Measurements from ENCODE around the gene FGF1.
"Not testable (repeated sequence)": the region's sequence is repeated elsewhere in the genome, so short reads cannot be mapped to it uniquely, and the experiment has no call there.

Gene FGF1

DNA sequence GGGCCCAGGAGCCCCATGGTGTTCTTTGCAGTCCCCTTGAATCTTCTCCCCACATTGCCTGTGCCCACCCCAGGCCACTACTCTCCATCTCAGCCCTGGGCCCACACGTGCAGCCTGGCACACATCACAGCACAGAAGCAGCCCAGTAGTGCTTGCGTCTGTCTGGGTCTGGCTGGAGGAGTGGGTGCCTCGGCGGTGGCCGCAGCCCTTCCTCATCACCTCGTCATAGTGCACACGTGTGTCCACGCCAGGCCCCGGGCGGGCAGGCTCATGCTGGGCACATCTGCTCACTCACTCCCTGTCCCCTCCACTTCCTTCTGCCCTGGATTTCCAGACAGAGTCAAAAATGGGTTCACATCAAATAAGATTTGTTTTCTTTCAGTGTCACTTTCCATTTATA is 33.3 kb downstream of the FGF1 start:
- Histone ChIP-seq H3K4me2 (ENCODE audit: low read depth, low read length, poor library complexity, severe bottlenecking) (no peak overlapping the region), H3K4me3 (ENCODE audit: low read length, poor library complexity, severe bottlenecking) (no peak overlapping the region), H4K20me1 (ENCODE audit: insufficient read depth, low read length, poor library complexity, severe bottlenecking) (no peaks in the 10 kb centered on the region), H3F3A (ENCODE audit: low read depth) (no peaks in the 10 kb centered on the region), H3K4me1 (ENCODE audit: insufficient read depth, low read length, poor library complexity, severe bottlenecking) (no peaks in the 10 kb centered on the region), H3K9me2 (replicated peaks; ENCODE audit: low read depth, low read length) (no peaks in the 10 kb centered on the region), H3K27me3 (ENCODE audit: insufficient read depth, low read length, poor library complexity, severe bottlenecking) (no peaks in the 10 kb centered on the region), H3K36me3 (ENCODE audit: insufficient read depth, low read length) (no peaks in the 10 kb centered on the region), H3K9me3 (ENCODE audit: insufficient read depth, low read depth, low read length) (no peaks in the 10 kb centered on the region), H3K9ac (ENCODE audit: low read depth, low read length, poor library complexity, severe bottlenecking) (no peak overlapping the region), H2AFZ (ENCODE audit: low read length) (no peak overlapping the region), H3K79me2 (ENCODE audit: insufficient read depth, low read length) (no peaks in the 10 kb centered on the region)
- TF ChIP-seq EZH2phosphoT487 (IDR thresholded peaks at IDR 0.05; ENCODE audit: borderline replicate concordance), result no peak
- TF ChIP-seq, protein P1, sequence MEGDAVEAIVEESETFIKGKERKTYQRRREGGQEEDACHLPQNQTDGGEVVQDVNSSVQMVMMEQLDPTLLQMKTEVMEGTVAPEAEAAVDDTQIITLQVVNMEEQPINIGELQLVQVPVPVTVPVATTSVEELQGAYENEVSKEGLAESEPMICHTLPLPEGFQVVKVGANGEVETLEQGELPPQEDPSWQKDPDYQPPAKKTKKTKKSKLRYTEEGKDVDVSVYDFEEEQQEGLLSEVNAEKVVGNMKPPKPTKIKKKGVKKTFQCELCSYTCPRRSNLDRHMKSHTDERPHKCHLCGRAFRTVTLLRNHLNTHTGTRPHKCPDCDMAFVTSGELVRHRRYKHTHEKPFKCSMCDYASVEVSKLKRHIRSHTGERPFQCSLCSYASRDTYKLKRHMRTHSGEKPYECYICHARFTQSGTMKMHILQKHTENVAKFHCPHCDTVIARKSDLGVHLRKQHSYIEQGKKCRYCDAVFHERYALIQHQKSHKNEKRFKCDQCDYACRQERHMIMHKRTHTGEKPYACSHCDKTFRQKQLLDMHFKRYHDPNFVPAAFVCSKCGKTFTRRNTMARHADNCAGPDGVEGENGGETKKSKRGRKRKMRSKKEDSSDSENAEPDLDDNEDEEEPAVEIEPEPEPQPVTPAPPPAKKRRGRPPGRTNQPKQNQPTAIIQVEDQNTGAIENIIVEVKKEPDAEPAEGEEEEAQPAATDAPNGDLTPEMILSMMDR (conservative IDR thresholded peaks at IDR 0.05; ENCODE audit: low read length), result no peak

DNA sequence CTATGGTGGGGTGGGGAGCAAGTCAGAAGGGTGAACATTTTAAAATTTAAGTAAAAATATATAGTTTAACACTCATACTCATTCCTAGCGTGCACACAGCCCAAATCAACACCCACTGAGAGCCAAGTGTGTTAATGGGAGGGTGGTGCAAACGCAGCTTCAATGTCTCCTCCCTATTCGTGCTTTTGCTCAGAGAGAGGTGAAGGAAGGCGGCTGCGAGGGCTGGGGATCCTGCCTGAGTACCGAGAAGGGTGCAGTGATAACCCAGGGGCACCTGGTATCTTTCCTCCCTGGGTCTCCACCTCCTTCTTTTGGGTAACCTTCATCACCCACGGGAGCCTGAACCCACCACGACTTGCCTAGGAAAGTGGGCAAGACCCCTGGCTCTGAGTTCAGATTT is 35.0 kb downstream of the FGF1 start:
- Histone ChIP-seq H3K4me1 (ENCODE audit: insufficient read depth, low read length, poor library complexity, severe bottlenecking) (no peaks in the 10 kb centered on the region), H3K9me2 (replicated peaks; ENCODE audit: low read depth, low read length) (no peaks in the 10 kb centered on the region), H3F3A (ENCODE audit: low read depth) (no peaks in the 10 kb centered on the region), H3K9me3 (ENCODE audit: insufficient read depth, low read depth, low read length) (no peaks in the 10 kb centered on the region), H4K20me1 (ENCODE audit: insufficient read depth, low read length, poor library complexity, severe bottlenecking) (no peaks in the 10 kb centered on the region), H3K4me3 (ENCODE audit: low read length, poor library complexity, severe bottlenecking) (no peak overlapping the region), H3K9ac (ENCODE audit: low read depth, low read length, poor library complexity, severe bottlenecking) (no peak overlapping the region), H3K4me2 (ENCODE audit: low read depth, low read length, poor library complexity, severe bottlenecking) (no peak overlapping the region), H3K27me3 (ENCODE audit: insufficient read depth, low read length, poor library complexity, severe bottlenecking) (no peaks in the 10 kb centered on the region), H2AFZ (ENCODE audit: low read length) (no peak overlapping the region), H3K79me2 (ENCODE audit: insufficient read depth, low read length) (no peaks in the 10 kb centered on the region), H3K36me3 (ENCODE audit: insufficient read depth, low read length) (no peaks in the 10 kb centered on the region)
- TF ChIP-seq, protein P1 (conservative IDR thresholded peaks at IDR 0.05; ENCODE audit: low read length), result no peak
- TF ChIP-seq EZH2phosphoT487 (IDR thresholded peaks at IDR 0.05; ENCODE audit: borderline replicate concordance), result no peak

DNA sequence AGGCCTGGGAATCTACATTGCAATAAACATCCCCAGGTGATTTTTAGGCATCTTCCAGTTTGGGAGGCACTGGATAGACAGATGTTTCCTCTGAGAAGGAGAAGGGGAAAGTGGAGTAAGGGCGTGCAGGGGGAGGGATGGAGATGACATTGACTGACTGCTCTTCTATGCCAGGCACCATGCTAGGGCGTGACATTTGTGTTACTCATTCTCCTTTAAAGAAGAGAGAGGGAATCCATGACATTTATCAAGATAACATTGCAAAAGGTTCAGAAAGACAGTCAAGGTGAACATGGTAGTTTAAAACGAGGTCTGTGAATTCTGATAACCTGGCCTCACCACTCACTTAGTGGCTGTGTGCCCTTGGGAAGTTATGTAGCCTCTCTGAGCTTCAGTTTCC is 35.8 kb downstream of the FGF1 start:
- no peaks in the 10 kb centered on the region for H3K4me1 ChIP-seq (ENCODE audit: insufficient read depth, low read length, poor library complexity, severe bottlenecking)
- no peak overlapping the region for H2AFZ ChIP-seq (ENCODE audit: low read length)
- H3K4me2 ChIP-seq (ENCODE audit: low read depth, low read length, poor library complexity, severe bottlenecking), result no peak overlapping the region
- no peaks in the 10 kb centered on the region for H3K36me3 ChIP-seq (ENCODE audit: insufficient read depth, low read length)
- no peak overlapping the region for H3K9ac ChIP-seq (ENCODE audit: low read depth, low read length, poor library complexity, severe bottlenecking)
- no peaks in the 10 kb centered on the region for H4K20me1 ChIP-seq (ENCODE audit: insufficient read depth, low read length, poor library complexity, severe bottlenecking)
- no peaks in the 10 kb centered on the region for H3K27me3 ChIP-seq (ENCODE audit: insufficient read depth, low read length, poor library complexity, severe bottlenecking)
- H3K4me3 ChIP-seq (ENCODE audit: low read length, poor library complexity, severe bottlenecking), result no peak overlapping the region
- no peaks in the 10 kb centered on the region for H3K9me3 ChIP-seq (ENCODE audit: insufficient read depth, low read depth, low read length)
- TF ChIP-seq, protein P1 (conservative IDR thresholded peaks at IDR 0.05; ENCODE audit: low read length), result no peak
- no peak for TF ChIP-seq EZH2phosphoT487 (IDR thresholded peaks at IDR 0.05; ENCODE audit: borderline replicate concordance)
- H3K79me2 ChIP-seq (ENCODE audit: insufficient read depth, low read length), result no peaks in the 10 kb centered on the region
- H3K9me2 ChIP-seq (replicated peaks; ENCODE audit: low read depth, low read length), result no peaks in the 10 kb centered on the region
- H3F3A ChIP-seq (ENCODE audit: low read depth), result no peaks in the 10 kb centered on the region

DNA sequence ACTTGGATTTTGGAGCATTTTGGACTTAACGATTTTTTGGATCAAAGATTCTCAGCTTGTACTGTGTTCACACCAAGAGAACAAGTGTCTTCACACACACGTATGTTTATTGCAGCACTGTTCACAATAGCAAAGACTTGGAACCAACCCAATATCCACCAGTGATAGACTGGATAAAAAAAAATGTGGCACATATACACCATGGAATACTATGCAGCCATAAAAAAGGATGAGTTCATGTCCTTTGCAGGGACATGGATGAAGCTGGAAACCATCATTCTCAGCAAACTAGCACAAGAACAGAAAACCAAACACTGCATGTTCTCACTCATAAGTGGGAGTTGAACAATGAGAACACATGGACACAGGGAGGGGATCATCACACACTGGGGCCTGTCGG is 37.8 kb downstream of the FGF1 start:
- H3K9me2 ChIP-seq (replicated peaks; ENCODE audit: low read depth, low read length); H3K36me3 ChIP-seq (ENCODE audit: insufficient read depth, low read length); H3K9ac ChIP-seq (ENCODE audit: low read depth, low read length, poor library complexity, severe bottlenecking); H3K9me3 ChIP-seq (ENCODE audit: insufficient read depth, low read depth, low read length); H3K27me3 ChIP-seq (ENCODE audit: insufficient read depth, low read length, poor library complexity, severe bottlenecking); H3K79me2 ChIP-seq (ENCODE audit: insufficient read depth, low read length); H3K4me1 ChIP-seq (ENCODE audit: insufficient read depth, low read length, poor library complexity, severe bottlenecking); H3F3A ChIP-seq (ENCODE audit: low read depth); H4K20me1 ChIP-seq (ENCODE audit: insufficient read depth, low read length, poor library complexity, severe bottlenecking); H3K4me2 ChIP-seq (ENCODE audit: low read depth, low read length, poor library complexity, severe bottlenecking); H3K4me3 ChIP-seq (ENCODE audit: low read length, poor library complexity, severe bottlenecking); H2AFZ ChIP-seq (ENCODE audit: low read length): not testable (repeated sequence)

All from Loucy (cell line).